HG03064 (cell line): ENCODE data around the gene TOX2.

Experiments
- ATAC-seq: cut with Tn5 transposase; IDR thresholded peaks from one replicate; pipeline ENCODE4 v1.9.1; 2021; ENCODE audit warnings: low read depth; ENCODE audit not compliant: unreplicated experiment

Gene TOX2

GRCh38 chr20:44071057-44071456 is 156.4 kb downstream of the TOX2 start:
- ATAC-seq: no peak

GRCh38 chr20:44071526-44072111 is 157.0 kb downstream of the TOX2 start:
- ATAC-seq: no peak

- no peak for ATAC-seq
Measured at GRCh38 chr20:44072384-44072783, 157.7 kb downstream of the TOX2 start.

- ATAC-seq: no peak
Measured at GRCh38 chr20:44073011-44073674, 158.5 kb downstream of the TOX2 start.

- no peak for ATAC-seq
Measured at GRCh38 chr20:44073675-44074071, 159.0 kb downstream of the TOX2 start.

- ATAC-seq: no peak
Measured at GRCh38 chr20:44074252-44075151, 159.8 kb downstream of the TOX2 start.

GRCh38 chr20:44075191-44075949 is 160.7 kb downstream of the TOX2 start:
- ATAC-seq: no peak

GRCh38 chr20:44075950-44076232 is 161.2 kb downstream of the TOX2 start:
- no peak for ATAC-seq

GRCh38 chr20:44079291-44079690 is 164.6 kb downstream of the TOX2 start:
- no peak for ATAC-seq

GRCh38 chr20:44080064-44080463 is 165.4 kb downstream of the TOX2 start:
- no peak for ATAC-seq

- no peak for ATAC-seq
Measured at GRCh38 chr20:44080646-44081267, 166.1 kb downstream of the TOX2 start.

GRCh38 chr20:44081476-44081875 is 166.8 kb downstream of the TOX2 start:
- no peak for ATAC-seq

- ATAC-seq: no peak
Measured at GRCh38 chr20:44081888-44082287, 167.2 kb downstream of the TOX2 start.

GRCh38 chr20:44083220-44083933 is 168.7 kb downstream of the TOX2 start:
- ATAC-seq: no peak

GRCh38 chr20:44084439-44084838 is 169.8 kb downstream of the TOX2 start:
- ATAC-seq: no peak

- no peak for ATAC-seq
Measured at GRCh38 chr20:44084891-44085290, 170.2 kb downstream of the TOX2 start.

GRCh38 chr20:44085616-44086434 is 171.2 kb downstream of the TOX2 start:
- no peak for ATAC-seq

GRCh38 chr20:44087051-44087856 is 172.6 kb downstream of the TOX2 start:
- ATAC-seq: no peak

GRCh38 chr20:44087857-44088120 is 173.1 kb downstream of the TOX2 start:
- no peak for ATAC-seq
